A172 (cell line): ENCODE measurements around the gene ALOX12. TPM values are rescaled to one million over a fixed set of nuclear protein-coding genes. Genes with fewer than 3 reads are reported as not detected.

Source experiments
- DNase-seq: peaks from one replicate; pipeline ENCODE4 v3.0.0-alpha.2; 2015; ENCODE audit warnings: low spot score
- total RNA-seq: library from RNA; depleted of rRNA; stranded (reverse); fragments of >200 nt; shearing (Covaris generic); gene quantifications from 2 replicates; pipeline ENCODE4 v1.2.3, GENCODE V29; 2014

ALOX12 gene
- total RNA-seq, 1 experiment from 2014 or later: not detected

DNA sequence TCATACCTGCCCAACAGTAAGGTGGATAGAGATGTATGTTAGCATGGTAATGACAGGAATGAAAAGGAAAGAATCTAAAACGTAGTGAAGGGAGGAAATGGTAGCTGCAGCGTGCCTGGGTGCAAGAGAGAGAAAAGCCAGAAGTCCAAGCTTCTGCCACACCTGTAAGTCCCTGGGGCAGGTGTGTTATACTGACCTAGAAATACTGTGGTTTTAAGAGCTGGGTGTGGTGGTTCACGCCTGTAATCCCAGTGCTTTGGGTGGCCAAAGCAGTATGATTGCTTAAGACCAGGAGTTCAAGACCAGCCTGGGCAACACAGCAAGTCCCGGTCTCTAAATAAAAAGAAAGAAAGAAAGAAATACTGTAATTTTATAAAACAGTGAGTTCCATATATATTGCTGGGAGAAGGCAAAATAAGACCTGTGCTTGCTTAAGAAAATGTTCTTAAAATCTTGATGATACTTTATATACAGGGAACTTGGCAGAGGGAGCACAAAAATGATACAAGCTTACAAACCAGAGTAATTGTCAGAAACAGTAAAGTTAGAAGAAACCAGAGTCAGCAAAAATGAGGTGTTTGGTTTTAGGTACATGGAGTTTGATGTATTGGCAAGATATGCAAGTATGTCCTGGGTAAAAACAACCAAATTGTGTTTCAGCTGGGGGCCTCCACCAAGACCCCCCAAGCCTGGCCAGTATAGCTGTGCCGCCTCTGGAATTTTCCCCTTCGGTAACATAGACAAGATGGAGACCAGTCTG is 6.6 kb downstream of the ALOX12 start:
- no peak for DNase-seq

DNA sequence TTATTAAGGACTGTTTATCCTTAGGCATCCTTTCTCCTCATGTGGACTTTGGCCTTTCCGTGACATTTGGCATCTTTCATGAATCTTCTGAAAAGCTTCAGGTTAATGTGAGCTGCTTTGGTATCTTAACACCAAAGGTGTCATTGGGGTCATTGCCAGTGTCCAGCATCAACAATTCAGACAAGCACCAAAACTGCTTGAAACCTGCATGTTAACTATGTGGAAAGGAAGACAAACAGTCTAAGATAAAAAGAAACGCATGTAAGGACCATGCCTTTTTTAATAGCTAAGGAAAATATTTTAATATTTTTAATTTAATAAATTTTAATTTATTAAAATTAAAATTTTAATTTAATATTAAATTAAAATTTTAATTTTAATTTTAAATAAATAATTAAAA is 7.9 kb downstream of the ALOX12 start:
- DNase-seq: no peak

- peak; percentile 78 for DNase-seq
Measured at GRCh38 chr17:7004398-7005253, 8.8 kb downstream of the ALOX12 start.

- DNase-seq: no peak
Measured at GRCh38 chr17:7005716-7006115, 9.9 kb downstream of the ALOX12 start.

DNA sequence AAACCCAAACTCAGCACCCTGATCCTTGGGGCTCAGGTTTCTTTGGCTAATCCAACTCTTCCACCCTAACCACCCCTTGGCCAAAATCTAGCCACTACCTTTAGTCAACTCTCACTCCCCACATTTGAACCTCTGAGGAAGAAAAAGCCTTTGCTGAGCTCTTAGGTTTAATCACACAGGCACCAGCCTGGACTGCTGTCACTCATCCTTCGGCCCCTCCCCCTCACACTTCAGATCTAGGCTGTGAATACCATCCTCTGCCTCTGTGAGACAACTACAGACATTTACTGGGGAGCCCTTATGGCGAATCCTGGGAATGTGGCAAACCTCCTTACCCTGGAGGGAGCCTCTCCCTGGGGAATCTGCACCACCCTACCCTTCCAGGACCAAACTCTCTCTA is 11.3 kb downstream of the ALOX12 start:
- DNase-seq: no peak

- DNase-seq: no peak
Measured at GRCh38 chr17:7010523-7010922, 14.7 kb downstream of the ALOX12 start.

- DNase-seq: no peak
Measured at GRCh38 chr17:7011415-7011814, 15.6 kb downstream of the ALOX12 start.

- DNase-seq: no peak
Measured at GRCh38 chr17:7011942-7012254, 16.0 kb downstream of the ALOX12 start.

DNA sequence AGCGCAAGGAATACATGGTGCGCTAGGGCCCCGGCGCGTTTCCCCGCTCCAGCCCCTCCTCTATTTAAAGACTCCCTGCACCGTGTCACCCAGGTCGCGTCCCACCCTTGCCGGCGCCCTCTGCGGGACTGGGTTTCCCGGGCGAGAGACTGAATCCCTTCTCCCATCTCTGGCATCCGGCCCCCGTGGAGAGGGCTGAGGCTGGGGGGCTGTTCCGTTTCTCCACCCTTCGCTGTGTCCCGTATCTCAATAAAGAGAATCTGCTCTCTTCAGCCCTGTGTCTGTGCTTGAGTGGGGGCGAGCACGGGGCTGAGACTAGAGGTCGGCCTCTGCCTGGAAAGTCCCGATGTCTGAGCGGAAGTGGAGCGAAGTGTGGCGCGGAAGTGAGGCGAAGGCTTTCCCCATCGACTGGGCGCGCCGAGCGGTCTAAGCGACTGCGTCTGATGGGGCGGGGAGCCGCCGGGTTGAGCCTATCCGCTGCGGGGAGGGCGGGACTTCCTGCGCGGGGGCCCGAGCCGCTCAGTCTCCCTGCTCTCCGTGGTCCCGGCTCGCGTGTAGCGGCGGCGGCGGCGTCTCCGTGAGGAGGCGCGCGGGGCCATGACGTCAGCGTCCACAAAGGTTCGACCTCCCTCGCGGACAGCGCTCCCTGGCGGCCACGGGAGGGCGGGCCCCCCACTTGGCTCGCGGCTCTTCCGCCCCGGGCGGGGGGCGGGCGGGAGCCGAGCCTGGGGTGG is 18.6 kb downstream of the ALOX12 start:
- peak; percentile 96 for DNase-seq

- DNase-seq: peak; percentile 71
Measured at GRCh38 chr17:7014995-7015958, 19.4 kb downstream of the ALOX12 start.

- DNase-seq: no peak
Measured at GRCh38 chr17:7016418-7016817, 20.6 kb downstream of the ALOX12 start.

DNA sequence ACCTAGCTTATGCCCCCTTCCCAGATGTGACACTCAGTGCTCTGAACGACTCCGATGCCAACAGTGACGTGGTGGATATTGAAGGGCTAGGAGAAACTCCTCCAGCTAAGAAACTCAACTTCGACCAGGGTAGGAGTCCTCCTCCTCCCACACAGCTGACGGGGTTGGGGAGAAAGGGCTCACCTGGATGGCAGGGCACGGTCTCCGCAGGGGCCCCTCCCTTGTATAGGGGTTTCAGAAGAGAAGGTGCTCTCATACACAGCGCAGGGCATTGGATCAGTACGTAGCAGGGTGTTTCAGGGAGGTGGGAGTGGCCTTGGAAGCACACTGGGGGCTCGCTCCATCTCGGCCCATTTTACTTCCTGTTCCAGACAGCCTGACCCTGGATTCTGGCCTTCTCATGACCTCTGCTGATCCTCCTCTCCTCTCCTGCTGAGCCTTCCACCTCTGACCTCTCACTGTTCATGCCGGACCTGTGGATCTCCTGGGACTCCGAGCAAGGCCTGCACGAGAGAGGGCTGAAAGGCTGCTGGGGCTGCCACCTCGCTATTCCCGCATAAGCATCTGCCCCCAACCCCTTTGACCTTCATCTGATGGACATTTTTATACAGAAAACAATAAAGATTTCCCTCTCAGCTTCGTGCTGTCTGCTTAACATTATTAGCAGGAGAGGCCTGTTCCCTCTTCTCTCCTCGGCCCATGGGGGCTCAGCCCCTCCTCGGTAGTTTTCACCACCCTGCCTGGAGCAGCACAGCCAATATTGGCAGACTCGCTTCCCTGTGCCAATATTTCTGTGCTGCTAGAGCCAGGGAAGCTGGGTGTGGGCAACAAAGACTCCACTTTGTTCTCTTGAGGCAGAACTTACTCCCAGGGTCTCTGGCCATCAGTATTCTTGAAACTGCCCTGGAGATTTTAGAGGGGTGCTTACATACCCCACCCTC is 21.3 kb downstream of the ALOX12 start:
- DNase-seq: no peak

- no peak for DNase-seq
Measured at GRCh38 chr17:7017827-7018200, 22.0 kb downstream of the ALOX12 start.

DNA sequence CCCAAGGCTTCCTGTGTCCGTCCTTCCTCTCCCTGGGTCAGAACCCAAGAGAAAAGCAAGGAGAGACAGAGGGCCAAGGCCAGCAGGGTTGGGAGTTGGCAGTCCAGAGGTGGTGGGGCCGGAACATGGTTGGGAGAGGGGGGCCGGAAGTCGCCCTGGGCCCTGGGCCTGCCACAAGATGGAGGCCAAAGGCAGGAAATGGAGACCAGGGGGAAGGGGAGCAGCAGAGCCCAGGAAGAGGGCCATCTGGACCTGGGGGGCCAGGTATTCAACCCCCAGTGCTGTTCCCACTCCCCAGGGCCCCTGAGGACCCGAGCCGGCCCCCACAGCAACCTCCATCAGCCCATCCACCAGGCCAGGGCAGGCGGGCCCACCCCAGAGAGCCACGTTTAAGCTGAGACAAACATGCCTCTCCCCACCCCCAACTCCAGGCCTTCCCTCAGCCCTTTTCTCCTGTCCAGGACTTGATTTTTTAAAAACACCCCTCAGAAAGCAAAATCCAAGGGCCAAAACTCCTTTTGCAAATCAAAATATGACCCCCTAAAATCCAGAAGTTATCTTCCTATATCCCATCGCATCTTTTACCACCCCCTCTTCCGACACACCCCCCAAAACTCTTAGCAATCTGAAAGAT is 22.6 kb downstream of the ALOX12 start:
- DNase-seq: no peak

- no peak for DNase-seq
Measured at GRCh38 chr17:7019367-7019766, 23.5 kb downstream of the ALOX12 start.

DNA sequence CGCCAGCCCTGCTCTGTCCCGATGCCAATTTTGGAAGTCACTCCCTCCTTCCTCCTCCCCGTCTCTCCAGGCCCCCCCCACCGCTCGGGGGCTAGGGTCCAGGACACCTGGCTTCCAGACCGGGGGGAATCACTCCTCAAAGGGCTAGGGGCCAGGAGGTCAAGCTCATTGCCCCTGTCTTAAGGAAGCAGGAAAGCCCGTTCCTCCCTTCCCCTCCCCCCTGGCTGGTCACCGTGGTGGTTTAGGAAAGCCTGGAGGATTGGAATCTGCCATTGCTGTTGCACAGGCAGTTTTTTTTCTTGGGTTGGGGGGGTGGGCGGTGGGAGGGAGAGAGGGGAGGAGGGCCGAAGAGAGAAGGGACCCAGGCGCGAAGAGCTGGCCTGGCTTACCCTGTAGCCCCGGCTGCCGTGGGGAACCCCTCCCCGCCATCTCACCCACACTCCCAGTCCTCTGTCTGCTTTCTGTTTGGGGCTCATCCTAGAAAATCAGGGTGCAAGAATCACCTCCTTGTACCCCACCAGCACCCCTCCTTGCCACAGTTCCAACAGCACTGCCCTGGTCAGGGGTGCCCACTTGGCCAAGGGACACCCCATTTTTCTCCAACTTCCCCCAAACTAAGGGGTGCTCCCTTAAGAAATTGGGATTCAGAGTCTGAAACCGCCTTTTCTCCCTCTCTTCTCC is 24.1 kb downstream of the ALOX12 start:
- DNase-seq: no peak

DNA sequence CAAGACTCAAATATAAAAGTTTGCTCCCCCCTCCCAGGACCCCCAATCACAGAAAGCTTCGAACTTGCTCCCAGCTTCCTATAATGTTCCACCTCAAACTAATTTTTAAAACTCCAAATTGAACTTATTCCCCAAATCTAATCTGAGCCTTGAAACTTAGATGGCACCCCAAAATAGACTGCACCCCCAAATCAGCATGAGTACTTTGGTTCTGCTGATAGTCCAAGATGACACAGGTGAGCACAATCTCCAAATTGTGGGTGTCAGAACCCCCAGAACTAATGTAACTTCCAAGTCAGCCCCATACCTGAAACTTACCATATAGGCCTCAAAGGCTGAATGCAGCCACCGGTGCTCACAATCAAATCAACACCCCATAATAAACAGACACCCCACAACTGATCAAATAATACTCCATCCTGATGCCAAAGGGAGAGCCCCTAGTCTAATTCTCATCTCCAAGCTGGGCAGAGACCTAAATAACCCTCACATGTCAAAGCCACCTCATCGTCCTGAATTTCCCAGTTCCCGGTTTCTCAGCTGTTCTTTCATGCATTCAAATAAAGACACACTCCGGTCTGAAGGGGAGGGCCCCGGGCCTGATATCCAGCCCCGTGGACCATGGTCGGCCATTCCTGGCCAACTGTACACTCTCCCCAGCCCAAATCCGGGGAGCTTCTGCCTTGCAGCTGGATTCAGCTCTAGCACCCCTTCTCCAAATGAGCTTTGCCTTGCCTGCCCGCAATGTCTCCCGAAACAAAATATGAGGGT is 25.2 kb downstream of the ALOX12 start:
- no peak for DNase-seq

- DNase-seq: no peak
Measured at GRCh38 chr17:7021993-7022778, 26.3 kb downstream of the ALOX12 start.
